Peyer's patch (tissue), 4 donors: ENCODE results near the gene MARVELD3.

ENCODE experiments used
- CTCF ChIP-seq, 6 experiments: fragments of 450-650 bp in 4 of 6; fragments of 200-600 bp in 2 of 6; sonication (generic) in 1 of 6; IDR thresholded peaks; one replicate each; pipeline ENCODE4 v1.5.1; 2017 to 2019; ENCODE audit warnings: antibody characterized with exemption in 6 of 6, mild to moderate bottlenecking in 3 of 6, moderate library complexity in 1 of 6
- POLR2A ChIP-seq, 2 donors: fragments of 450-650 bp; IDR thresholded peaks; one replicate each; pipeline ENCODE4 v1.5.1; 2017; ENCODE audit warnings: antibody characterized with exemption in 2 of 2, mild to moderate bottlenecking in 2 of 2, moderate library complexity in 2 of 2

- TF ChIP-seq POLR2A (IDR thresholded peaks at IDR 0.05) (no peak), CTCF (IDR thresholded peaks at IDR 0.05) (no peak)
These were observed 2.4 kb upstream of the MARVELD3 start for GRCh38 chr16:71623597-71623996.
